GM18511 (cell line): ENCODE measurements around the gene EEF1AKMT3.
A peak's percentile ranks its signal among the peaks of the same experiment; 100 is the strongest.

Experiments
- ATAC-seq: cut with Tn5 transposase; IDR thresholded peaks from one replicate; pipeline ENCODE4 v1.9.1; 2021; ENCODE audit warnings: mild to moderate bottlenecking, moderate library complexity; ENCODE audit not compliant: unreplicated experiment

EEF1AKMT3 gene

GRCh38 chr12:57735198-57735855, 37.1 kb upstream of the EEF1AKMT3 start:
- no peak for ATAC-seq

- ATAC-seq: no peak
Measured at GRCh38 chr12:57735952-57736740, 36.3 kb upstream of the EEF1AKMT3 start.

DNA sequence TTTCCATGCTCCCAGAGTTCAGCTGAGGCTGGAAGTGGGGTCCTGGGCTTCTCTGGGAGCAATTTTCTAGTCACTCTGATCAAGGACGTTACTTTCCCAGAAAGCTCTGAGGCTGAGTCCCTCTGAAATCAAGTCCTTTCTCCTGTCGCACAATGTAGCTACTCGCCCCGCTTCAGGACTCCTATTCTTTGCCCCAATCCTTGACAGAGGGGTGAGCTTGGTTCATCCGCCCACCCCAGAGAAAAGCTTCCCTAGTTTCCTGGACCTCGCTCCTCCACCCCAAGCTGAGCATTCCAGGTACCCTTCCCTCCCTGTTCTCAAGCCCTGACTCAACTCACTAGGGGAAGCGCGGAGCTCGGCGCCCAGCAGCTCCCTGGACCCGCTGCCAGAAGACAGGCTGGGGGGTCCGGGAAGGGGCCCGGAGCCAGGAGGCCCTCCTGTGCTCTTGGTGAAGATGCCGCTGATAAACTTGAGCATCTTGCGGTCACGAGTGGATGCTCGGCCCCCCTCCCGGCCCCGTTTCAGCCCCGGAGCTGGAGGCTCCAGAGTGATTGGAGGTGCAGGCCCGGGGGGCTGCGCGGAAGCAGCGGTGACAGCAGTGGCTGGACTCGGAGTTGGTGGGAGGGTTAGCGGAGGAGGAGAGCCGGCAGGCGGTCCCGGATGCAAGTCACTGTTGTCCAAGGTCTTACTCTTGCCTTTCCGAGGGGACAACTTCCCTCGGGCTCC, 35.5 kb upstream of the EEF1AKMT3 start:
- ATAC-seq: no peak

DNA sequence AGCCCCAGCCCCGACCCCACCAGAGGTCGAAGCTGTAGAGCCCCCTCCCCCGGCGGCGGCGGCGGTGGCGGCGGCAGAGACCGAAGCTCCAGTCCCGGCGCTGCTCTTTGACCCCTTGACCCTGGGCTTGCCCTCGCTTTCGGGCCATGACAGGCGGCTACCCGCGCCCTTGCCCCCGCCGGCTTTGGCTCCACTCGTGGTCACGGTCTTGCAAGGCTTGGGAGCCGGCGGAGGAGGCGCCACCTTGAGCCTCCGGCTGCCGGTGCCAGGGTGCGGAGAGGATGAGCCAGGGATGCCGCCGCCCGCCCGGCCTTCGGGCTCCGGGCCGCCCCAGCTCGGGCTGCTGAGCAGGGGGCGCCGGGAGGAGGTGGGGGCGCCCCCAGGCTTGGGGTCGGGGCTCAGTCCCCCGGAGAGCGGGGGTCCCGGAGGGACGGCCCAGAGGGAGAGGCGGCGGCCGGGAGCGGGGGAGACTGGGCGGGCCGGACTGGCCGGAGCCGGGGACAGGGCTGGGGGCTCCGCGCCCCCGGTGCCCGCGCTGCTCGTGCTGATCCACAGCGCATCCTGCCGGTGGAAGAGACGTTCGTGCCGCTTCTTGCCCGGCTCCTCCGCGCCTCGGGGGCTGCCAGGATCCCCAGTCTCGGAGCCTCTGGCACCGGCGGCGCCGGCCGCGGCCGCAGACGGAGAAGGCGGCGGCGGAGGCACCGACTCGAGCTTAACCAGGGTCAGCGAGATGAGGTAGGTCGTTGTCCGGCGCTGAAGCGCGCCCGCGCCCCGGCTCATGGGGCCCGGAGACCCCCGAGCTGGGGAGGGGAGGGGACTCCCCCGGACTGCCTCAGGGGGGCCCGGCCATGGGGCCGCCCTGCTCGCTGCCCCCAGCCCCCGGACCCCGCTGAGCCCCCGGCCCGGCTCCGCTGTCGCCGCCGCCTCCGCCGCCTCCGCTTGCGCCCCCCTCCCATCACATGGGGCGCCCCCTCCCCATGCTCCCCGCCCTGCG, 34.6 kb upstream of the EEF1AKMT3 start:
- no peak for ATAC-seq

GRCh38 chr12:57738661-57739237, 33.7 kb upstream of the EEF1AKMT3 start, which contains the start of gene AGAP2:
TSS of gene AGAP2 (minus strand) at chr12:57738742. CDS start at chr12:57738246, 496 bp downstream.
- no peak for ATAC-seq

DNA sequence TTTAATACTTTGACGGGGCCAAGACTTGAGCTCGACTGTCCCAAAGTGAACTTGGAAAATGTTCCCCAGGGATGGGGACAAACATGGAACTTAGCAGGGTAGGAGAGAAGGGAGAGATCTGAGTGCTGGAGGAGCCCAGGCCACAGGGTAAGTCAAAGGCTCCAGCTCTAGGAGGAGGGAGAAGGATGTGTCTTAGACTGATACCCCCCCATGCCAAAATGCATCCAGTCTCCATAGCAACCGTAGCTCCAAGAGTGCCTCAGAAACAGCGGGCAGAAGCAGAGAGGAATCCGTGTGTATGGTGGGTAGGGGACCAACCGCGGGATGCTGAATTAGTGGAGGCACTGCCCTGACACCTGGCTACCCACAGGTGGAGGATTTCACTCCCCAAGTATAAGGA, 33.0 kb upstream of the EEF1AKMT3 start:
- no peak for ATAC-seq

DNA sequence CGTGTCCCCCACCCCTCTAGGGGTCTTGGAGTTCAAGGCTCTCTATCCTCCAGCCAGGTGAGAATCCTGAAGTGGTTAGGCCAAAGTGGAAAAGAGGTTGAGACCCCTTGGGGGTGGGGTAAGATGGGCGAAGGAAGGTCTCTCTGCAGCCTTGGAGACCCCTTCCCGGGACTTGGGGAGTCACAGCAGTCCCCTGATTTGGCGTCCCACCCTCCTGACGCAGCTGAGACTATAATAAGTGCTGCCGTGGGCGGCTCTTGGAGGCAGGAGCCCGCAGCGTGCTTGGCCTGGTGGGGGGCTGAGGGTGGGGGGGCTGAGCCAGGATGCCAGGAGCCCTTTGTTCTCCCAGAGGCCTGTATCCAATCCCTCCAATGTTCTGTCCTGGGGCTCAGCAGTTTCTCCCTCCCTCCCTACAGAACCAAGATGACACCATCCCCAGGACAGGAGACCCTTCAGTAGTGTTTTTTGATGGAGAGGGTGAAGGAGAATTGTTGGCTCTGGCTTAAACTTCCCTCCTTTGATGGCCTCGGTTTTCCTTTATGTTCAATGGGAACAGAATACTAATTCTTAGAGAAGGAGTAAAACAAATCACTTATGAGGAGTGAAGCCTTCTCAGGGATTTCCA, 32.4 kb upstream of the EEF1AKMT3 start:
- ATAC-seq: no peak

DNA sequence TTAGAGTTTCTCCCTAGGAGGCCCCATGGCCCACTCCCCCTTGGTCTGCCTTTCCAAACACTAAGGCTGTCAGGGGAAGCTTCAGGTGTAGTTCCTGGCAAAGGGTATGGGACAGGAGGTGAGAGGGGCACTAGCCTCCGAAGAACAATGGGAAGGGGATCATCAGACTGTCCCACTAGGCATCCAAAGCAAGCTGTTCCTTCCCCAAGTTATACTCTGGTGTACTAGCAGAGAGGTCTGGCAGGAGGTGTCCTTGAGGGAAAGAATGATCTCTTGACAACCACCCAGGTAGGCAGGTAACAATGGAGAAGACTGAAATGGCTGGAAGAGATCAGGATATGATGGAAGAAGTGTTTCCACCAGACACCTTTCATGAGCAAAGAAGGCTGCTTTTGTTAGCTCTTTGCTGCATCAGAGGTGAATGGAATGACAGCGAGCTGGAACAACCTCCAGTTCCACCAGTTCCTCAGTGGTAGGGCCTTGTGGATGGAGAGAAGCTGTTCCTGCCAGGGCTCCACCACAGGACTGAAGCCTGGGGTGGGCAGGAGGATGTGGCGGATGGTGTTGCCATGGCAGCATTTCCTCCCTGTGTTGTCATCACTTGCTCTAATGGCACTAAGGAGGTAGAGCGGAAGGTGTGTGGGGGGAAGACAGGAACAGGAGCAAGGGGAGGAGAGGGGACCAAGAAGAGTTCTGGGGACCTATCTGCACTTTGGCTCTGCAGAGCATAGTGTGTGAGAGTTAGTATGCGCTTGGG, 31.6 kb upstream of the EEF1AKMT3 start:
- ATAC-seq: peak; percentile 47

GRCh38 chr12:57741413-57741789, 31.0 kb upstream of the EEF1AKMT3 start:
- no peak for ATAC-seq

DNA sequence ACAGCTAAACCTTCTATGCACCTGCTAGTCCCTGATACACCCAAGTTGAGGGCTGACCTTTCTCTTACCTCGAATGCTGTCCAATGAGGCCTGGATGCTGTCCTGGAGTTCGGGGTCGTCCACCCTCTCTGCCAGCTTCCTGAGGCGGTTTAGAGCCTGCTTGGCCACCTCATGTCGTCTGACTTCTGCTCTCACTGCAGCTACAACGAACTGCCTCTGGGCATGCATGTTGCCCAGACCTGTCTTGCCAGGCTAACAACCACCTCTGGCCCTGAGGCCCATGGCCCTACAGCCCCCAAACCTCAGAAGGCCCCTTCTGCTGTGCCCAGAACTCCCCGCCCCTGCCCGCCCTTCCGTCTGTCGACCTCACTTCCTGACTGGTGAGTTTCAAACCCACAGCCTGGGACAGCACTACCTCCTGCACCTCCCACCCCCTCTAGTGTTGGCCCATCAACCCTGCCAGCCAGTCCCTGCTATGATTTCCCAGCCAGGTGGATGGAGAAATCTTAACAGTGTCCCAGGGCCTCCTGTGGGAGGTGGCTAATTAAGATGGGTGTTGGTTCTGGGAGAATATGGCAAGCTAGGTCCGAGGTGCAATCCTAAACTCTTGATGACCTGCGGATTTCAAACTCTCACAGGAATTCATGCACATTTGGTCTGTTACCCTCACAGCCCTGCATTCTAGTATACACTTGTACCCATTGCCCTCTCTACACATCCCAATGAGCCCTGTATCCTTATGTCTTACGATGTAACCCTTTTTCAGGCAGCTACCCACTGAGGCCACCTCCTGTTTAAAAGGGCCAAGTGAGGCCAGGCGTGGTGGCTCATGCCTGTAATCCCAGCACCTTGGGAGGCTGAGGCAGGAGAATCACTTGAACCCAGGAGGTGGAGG, 30.3 kb upstream of the EEF1AKMT3 start:
- peak; percentile 66 for ATAC-seq

DNA sequence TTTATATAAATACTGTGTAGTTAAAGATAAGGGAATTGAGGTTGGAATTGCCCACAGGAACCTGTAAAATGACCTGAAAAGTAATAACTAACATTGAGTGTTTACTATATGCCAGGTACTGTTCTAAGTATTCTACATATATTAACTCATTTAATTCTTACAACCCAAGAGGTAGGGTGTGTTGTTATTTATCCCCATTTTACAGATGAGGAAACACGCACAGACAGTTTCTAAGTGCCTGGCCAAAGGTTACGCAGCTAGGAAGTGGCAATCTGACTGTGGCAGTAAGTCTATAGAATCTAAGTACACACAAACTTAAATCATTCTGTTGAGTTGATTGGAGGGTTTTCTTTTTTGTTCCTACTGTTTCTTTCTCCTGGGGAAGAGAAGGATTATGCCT, 28.6 kb upstream of the EEF1AKMT3 start:
- ATAC-seq: no peak

DNA sequence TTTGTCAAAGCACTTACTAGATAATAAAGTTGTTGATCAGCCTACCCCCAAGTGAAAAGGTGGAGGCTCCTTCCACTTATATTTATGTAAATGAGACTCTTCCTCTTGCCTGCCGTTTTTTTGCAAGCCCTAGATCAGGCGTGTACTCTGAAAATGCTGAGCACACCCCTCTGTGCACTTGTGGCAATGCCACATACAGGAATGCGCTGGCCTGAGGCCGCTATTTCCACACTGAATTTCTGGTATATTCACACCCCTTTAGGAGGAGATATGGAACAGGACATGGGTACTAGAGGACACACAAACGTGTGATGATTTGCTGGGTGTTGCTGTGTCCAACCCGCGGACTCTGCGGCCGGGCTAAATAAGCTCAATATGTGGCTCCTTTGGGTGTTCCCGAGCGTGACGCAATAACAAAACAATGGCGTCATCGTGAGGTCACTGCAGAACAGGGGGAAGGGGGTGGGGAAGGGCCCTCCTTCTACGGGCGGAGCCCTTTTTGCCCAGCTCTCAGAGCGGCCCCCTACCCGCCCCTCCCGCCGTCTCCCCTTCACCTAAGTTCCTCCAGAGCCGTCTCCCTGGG, 28.1 kb upstream of the EEF1AKMT3 start:
- peak; percentile 43 for ATAC-seq

GRCh38 chr12:57744777-57745484, 27.5 kb upstream of the EEF1AKMT3 start, which contains the start of gene TSPAN31:
TSS of gene TSPAN31 (plus strand) at chr12:57745039. CDS start at chr12:57745155, 116 bp downstream.
- ATAC-seq: peak; percentile 86

- ATAC-seq: no peak
Measured at GRCh38 chr12:57745485-57745881, 26.9 kb upstream of the EEF1AKMT3 start.

- no peak for ATAC-seq
Measured at GRCh38 chr12:57746025-57746424, 26.4 kb upstream of the EEF1AKMT3 start.

DNA sequence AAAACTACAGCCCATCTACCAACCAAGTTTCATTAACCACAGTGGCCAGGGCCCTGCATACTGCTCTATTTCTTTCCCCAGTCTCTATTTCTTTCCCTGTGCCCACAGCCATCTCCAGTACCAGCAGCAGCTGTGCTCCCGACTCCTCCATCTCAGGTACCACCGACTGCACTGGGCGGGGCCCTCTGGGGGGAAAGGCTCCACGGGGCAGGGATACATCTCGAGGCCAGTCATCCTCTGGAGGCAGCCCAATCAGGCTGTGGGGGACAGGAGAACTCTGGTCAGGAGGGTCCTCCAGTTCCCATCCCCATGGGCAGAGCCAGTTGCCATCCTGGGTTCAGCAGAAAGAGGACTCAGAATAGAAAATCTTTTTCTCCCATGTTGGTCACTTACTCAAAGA, 23.4 kb upstream of the EEF1AKMT3 start:
- ATAC-seq: no peak
